GM08714 (cell line): ENCODE measurements around the gene OR4E2.

ENCODE experiments used
- H3K4me3 ChIP-seq: fragments of 200-500 bp; sonication (Bioruptor generic); 2 replicates; pipeline ENCODE4 v1.5.1; 2014; ENCODE audit warnings: mild to moderate bottlenecking, low read length, inconsistent platforms
- ZNF274 ChIP-seq: IDR thresholded peaks from 2 replicates; pipeline ENCODE4 v1.6.1; 2012; ENCODE audit warnings: mild to moderate bottlenecking, low read depth, low read length

The OR4E2 gene

DNA sequence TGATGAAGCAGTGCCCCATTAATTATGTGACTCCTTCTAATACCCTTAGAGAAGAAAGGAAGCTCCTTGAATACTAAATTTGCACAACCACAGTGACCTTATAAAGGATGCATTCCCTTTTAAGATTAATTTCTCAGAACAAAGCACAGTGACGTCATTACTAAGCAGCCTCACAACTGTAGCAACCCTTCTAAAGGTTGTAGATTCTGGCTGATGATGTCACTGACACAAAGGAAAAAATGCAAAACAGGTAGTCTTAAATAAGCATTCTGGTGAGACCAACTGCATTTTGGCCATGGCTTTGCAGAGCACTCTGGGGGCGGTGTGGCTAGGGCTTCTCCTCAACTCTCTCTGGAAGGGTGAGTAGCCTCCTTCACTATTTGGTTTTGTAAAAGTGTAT is 58.4 kb downstream of the OR4E2 start:
- TF ChIP-seq ZNF274: no peak
- no peak overlapping the region for H3K4me3 ChIP-seq

DNA sequence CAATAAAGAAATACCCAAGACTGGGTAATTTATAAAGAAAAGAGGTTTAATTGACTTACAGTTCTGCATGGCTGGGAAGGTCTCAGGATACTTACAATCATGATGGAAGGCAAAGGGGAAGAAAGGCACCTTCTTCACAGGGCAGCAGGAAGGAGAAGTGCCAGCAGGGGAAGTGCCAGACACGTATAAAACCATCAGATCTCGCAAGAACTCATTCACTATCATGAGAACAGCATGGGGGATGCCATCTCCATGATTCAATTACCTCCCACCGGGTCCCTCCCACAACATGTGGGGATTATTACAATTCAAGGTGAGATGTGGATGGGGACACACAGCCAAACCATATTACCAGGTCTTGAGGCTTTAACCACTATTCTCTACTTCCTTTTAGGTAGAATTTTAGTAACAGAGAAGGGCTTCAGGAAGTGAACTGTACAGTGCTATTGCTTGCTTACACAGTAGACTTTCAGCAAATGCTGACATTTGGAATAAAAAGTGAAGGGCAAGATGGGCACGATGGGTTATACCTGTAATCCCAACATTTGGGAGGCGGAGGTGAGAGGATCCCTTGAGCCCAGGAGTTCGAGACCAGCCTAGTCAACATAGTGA is 60.8 kb downstream of the OR4E2 start:
- TF ChIP-seq ZNF274: no peak
- H3K4me3 ChIP-seq: no peak overlapping the region
